ENCODE data around the gene GLG1.
"Not testable (repeated sequence)": the region's sequence is repeated elsewhere in the genome, so short reads cannot be mapped to it uniquely, and the experiment has no call there.

The GLG1 gene

DNA sequence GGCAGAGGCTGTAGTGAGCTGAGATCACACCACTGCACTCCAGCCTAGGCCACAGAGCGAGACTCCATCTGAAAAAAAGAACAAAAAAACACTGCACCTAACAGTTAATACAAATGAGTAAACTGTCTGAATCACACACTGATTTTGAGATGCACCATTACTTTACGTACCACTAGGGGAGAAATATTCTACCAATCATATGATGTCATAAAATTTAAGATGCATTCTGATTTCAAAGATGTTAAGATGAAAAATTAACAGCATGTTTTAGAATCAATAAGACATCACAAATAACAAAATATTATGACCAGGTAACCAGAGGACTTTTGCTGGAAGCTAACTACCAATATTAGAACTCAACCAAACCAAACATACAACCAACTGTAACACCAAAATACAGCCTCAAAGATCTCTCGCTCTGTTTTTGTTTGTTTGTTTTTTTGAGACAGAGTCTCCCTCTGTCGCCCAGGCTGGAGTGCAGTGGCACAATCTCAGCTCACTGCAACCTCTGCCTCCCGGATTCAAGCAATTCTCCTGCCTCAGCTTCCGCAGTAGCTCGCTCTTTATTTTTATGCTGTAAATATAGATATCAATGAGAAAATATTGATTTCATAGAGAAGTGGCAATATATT lies 31.6 kb downstream of the GLG1 start:
- DNase-seq (ENCODE audit: low read depth, low spot score) = no peak

DNA sequence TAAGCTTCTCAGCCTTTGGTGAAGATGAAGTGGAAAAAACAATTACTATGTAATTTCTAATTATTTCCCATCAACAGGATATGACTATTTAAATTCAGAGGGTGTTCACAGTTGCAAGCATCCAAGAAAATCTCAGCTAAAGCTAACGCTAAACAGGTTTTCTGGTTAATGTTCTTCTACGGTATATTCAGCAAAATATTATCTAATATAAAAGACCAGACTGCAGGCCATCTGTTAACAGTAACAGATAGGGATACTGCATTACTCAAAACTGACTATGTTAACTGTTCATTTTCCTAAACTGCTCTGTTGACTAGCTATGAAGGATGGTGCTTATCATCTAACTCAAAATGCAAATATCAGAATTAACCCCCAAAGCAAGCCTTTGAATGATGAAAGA lies 32.8 kb downstream of the GLG1 start:
- DNase-seq (ENCODE audit: low read depth, low spot score) = no peak

- DNase-seq (ENCODE audit: low read depth, low spot score) = no peak
Observed at GRCh38 chr16:74573622-74574021, 33.3 kb downstream of the GLG1 start.

DNA sequence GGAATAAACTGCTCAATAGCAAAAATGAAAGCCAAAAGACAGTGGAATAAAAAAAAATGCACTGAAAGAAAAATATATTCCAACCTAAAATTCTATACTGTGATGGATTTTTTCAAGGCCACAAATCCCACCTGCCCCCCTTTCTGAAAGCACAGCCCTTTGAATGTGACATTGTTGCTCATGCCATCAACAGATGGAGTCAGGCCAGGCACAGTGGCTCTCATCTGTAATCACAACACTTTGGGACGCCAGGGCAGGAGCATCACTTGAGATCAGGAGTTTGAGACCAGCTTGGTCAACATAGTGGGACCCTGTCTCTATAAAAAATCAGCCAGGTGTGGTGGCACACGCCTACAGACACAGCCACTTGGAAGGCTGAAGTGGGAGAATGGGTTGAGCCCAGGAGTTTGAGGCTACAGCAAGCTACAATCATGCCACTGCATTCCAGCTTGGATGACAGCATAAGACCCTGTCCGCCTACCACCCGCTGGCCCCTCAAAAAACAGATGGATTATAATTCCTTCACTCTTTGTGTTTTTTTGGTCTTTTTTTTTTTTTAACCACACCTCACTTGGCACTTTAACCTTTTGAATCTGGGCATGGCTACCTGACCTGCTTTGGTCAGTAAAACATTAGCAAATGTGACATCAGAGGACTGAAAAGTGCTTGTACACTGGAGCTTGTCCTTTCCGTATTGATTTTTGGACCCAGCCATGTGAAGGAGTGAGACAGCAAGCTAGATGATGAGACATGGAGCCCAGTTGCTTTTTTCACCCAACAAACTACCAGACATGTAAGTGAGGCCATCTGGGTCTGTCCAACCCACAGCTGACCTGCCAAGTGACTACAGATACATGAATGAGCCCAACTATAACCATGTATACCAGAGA lies 36.3 kb downstream of the GLG1 start:
- no peak for DNase-seq (ENCODE audit: low read depth, low spot score)

DNA sequence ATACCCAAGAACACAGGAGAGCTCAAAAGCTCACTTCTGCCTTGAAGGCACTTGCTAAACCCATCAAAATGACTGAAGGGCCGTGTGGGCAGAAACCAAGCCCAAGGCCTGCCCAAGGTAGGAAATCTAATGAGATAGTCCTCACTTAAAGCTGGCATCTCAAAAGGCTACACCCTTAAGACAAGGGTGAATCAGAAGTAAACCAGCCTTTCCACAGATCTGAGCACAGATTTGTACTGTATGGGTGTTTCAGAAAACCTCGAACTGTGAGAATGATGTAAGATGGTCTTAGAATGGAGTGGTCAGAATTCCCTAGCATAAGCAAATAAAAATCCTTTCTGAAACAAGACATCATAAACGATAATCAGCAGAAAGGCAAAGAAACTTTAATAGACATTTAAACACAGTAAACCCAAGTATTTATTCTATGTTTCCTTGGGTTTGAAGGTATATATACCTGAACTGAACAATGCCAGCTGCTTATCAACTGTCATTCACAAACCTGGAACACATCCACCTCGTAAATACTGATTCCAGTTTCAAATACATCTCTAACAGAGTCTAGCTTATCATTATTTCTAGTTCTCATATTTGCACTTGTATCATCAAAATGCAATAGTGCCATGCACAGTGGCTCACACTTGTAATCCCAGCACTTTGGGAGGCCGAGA lies 37.8 kb downstream of the GLG1 start:
- no peak for DNase-seq (ENCODE audit: low read depth, low spot score)

- DNase-seq (ENCODE audit: low read depth, low spot score) = no peak
Observed at GRCh38 chr16:74567901-74568300, 39.0 kb downstream of the GLG1 start.

- DNase-seq (ENCODE audit: low read depth, low spot score) = no peak
Observed at GRCh38 chr16:74565378-74565777, 41.5 kb downstream of the GLG1 start.

DNA sequence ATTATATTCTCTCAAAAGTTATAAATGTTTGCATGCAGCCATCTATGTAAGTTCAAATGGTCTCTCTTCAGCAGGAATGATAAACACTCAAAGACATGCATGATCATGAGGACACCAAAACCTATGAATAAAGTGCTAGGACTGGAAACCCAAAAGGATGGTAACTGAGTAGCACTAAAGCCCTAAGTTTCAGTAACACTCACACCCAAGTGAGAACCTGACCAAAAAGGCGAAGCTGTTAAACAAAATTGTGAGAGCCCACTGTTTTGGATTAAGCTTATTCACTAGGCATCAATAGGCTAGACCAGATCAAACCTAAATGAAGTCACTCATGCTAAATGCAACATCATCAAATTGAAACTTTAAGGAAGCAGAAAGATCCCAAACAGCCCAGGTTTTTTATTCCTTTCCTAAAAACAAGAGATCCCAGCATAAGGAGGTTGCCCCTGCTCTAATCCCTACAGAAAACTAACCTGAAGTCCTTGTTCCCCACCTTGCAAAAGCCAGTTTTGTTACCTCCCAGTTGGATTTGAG lies 42.4 kb downstream of the GLG1 start:
- DNase-seq (ENCODE audit: low read depth, low spot score) = no peak

DNA sequence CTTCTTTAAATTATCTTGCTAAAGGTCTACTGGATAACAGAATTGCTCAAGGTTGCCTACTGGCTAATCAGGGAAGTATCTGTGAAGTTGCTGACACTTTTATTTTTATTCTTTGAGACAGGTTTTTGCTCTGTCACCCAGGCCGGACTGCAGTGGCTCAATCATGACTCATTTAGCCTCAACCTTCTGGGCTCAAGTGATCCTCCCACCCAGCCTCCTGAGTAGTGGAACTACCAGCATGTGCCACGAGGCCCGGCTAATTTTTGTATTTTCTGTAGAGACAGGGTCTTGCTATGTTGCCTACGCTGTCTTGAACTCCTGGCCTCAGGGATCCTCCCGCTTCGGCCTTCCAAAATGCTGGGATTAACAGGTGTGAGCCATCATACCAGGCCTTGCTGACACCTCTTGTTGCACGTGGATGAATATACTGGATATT lies 43.1 kb downstream of the GLG1 start:
- DNase-seq (ENCODE audit: low read depth, low spot score) = no peak

DNA sequence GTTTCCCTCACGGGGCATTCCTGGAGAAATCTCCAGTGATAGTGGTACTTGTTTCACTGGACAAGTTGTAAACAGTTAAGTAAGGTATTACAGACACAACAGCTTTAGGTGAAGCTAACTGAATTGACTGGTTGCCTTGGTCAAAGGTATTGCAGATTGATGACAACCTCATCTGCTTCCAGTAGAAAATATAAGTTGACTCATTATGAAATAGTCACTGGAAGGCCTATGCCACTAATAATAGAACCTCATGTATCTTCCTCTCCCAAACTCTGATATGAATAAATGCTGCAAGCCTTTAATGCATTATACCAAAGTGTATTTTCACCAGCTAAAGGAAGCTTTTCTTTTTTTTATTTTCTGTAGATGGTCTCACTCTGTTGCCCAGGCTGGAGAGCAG lies 44.8 kb downstream of the GLG1 start:
- DNase-seq (ENCODE audit: low read depth, low spot score) = no peak

GRCh38 chr16:74561626-74562025 lies 45.3 kb downstream of the GLG1 start:
- DNase-seq (ENCODE audit: low read depth, low spot score) = no peak

DNA sequence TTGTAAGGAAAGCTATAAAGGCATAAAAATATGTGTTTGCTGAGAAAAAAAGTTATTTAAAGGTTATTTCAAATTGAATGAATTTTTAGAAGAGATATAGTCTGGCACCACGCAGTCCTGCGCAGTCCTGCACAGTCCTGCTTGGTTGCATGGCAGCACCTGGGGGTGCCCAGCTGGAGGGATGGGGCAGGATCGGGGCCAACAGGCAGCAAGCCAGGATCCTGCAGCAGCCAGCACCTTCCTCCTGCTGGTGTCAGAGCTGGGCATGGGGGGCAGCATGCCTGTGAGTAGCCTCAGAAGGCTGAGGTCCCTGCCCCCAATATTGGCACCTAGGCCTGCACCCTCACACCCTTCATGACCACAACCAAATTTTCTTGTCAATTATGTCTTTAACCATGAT lies 46.0 kb downstream of the GLG1 start:
- DNase-seq (ENCODE audit: low read depth, low spot score) = no peak

DNA sequence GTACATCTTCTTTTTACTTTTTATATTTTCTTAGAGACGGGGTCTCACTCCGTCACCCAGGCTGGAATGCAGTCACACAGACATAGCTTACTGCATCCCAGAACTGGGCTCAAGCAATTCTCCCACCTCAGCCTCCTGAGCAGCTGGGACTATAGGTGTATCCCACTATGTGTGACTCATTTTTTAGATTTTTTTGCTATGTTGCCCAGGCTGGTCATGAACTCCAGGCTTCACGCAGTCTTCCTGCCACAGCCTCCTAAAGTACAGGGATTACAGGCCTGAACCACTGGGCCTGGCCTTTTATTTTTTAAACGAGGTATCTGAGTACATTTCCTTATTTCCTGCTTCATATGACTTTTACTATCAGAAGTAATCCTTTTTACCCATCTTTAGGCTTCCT lies 48.0 kb downstream of the GLG1 start:
- DNase-seq (ENCODE audit: low read depth, low spot score) = no peak

DNA sequence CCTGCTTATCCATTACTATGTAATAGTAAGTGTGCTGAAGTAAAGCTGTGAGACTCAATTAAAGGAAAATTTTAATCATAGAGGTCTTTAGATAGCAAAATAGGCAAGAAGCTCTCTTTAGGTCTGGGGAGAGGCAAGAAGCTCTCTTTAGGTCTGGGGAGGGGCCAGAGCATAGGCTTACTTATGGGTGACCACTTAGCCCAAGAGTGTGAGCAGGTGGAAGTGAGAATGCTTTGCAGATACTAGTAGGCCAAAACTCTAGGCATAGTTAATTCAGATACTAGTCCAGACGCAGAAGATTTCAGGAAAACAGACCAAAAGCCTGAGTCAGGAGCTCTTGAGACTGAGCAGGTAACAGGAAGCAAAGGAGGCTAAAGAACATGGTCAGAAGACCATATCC lies 49.6 kb downstream of the GLG1 start:
- no peak for DNase-seq (ENCODE audit: low read depth, low spot score)

GRCh38 chr16:74556375-74556922 lies 50.5 kb downstream of the GLG1 start:
- DNase-seq (ENCODE audit: low read depth, low spot score) = no peak

DNA sequence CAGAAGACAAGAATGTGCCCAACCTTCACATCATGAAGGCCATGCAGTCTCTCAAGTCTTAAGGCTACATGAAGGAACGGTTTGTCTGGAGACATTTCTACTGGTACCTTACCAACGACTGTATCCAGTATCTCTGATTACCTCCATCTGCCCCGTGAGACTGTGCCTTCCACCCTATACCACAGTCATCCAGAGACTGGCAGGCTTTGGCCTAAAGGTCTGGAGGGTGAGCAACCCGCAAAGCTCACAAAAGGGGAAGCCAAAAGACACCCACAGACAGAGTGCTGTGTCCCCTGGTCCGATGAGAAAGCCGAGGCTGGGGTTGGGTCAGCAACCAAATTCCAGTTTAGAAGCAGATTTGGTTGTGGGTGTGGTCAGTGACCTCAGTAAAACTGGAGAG lies 54.6 kb downstream of the GLG1 start:
- not testable (repeated sequence) for DNase-seq (ENCODE audit: low read depth, low spot score)

GRCh38 chr16:74550227-74551019 lies 56.5 kb downstream of the GLG1 start:
- DNase-seq (ENCODE audit: low read depth, low spot score) = not testable (repeated sequence)

DNA sequence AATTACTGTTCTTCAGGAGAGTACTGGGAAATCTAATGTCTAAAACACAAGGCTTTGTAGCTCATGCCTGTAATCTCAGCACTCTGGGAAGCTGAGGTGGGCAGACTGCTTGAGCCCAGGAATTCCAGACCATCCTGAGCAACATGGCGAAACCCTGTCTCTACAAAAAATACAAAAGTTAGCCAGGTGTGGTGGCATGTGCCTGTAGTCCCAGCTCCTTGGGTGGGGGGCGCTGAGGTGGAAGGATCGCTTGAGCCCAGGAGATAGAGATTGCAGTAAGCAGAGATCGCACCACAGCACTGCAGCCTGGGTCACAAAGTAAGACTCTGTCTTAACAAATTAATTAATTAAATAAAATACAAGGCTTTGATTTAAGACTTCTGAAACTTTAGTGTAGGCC lies 60.8 kb downstream of the GLG1 start:
- not testable (repeated sequence) for DNase-seq (ENCODE audit: low read depth, low spot score)

- DNase-seq (ENCODE audit: low read depth, low spot score) = not testable (repeated sequence)
Observed at GRCh38 chr16:74542911-74543578, 63.9 kb downstream of the GLG1 start.

DNA sequence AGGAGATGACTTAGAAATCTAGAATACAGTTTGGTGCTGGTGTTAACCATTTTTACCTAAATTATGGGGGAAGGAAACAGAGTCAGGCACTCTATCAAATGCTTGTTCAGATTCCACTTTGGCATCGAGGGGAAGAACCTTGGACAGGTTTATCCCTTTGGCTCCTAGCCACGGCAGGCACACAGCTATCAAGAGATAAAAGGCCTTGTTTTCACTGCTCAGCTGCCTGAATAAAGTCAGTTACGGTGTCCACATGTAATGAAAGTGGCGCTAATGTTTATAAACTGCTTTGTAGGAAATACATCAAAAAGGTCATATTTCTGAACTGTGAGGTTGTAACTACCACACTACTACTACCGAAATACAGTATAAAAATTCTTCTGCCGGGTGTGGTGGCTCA lies 66.3 kb downstream of the GLG1 start:
- not testable (repeated sequence) for DNase-seq (ENCODE audit: low read depth, low spot score)

GRCh38 chr16:74538801-74539200 lies 68.1 kb downstream of the GLG1 start:
- not testable (repeated sequence) for DNase-seq (ENCODE audit: low read depth, low spot score)
